Progenitor cell of endocrine pancreas (in vitro differentiated cells): ENCODE measurements around the gene CCNQ. TPM values are rescaled to one million over a fixed set of nuclear protein-coding genes. Genes with fewer than 3 reads are reported as not detected.

ENCODE experiments used
- DNase-seq: peaks from one replicate; pipeline ENCODE4 v3.0.0; 2021; ENCODE audit warnings: low spot score; ENCODE audit not compliant: unreplicated experiment
- H3K27ac Mint-ChIP-seq: 2 replicates; pipeline ENCODE4 v1.8.0; 2021; ENCODE audit warnings: mild to moderate bottlenecking, moderate library complexity, mixed read lengths
- H3K27me3 Mint-ChIP-seq: 2 replicates; pipeline ENCODE4 v1.8.0; 2021; ENCODE audit warnings: mixed read lengths
- H3K36me3 Mint-ChIP-seq: 2 replicates; pipeline ENCODE4 v1.8.0; 2022; ENCODE audit warnings: mixed read lengths; ENCODE audit not compliant: insufficient read depth
- H3K4me1 Mint-ChIP-seq: 2 replicates; pipeline ENCODE4 v1.8.0; 2021; ENCODE audit warnings: low read depth, mixed read lengths
- H3K4me3 Mint-ChIP-seq: 2 replicates; pipeline ENCODE4 v1.8.0; 2021; ENCODE audit warnings: low read depth, mild to moderate bottlenecking, moderate library complexity, mixed read lengths
- H3K9me3 Mint-ChIP-seq: 2 replicates; pipeline ENCODE4 v1.8.0; 2021; ENCODE audit warnings: low read depth, mixed read lengths
- CTCF ChIP-seq: fragments of 200-600 bp; sonication (generic); IDR thresholded peaks from one replicate; pipeline ENCODE4 v1.5.0; 2021; ENCODE audit warnings: antibody characterized with exemption, mild to moderate bottlenecking; ENCODE audit not compliant: unreplicated experiment
- total RNA-seq: library from RNA; stranded (reverse); gene quantifications from 2 replicates; pipeline ENCODE4 v1.2.1, GENCODE V29; 2021

The CCNQ gene
- total RNA-seq, 1 donor from 2014 or later: 19.2 TPM

DNA sequence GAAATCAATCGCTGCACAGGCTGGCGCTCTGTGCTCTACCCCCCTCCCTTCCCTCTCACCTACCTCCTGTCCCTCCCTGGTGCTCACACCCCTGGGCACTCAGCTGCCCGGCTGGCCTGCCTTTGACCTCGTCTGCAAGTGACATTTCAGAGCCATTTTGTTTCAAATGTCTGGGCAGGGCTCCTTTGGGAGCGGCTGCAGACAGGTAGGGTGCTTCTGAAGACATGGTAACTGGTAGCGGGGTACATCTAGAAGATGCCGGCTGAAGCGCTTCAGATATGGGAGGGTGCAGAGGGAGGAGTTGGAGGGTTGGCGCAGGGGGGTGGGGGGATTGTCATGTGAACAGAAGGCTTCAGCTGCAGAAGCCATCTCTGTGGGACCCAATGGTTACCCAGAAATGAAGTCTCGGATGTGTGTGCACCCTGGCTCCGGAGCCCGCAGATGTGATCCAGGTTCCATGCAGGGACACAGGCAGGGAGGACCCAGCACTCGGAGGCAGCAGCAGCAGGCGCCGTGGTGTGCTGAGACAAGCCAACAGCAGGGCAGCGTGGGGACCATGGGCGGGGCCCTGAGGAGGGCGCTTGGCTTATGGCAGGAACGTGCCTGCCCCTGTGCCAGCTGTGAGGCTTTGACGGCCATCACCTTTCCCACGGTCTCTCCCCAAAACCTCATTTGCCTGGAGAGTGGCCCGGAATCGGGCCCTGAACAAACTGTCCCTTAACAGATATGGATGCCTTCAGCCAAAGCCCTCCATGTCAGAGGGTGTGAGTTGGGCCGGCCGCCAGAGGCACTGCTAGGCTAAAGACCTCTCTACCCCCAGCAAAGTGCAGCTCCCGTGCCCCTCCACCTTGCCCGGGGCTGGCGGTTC is 40.5 kb upstream of the CCNQ start:
- Mint-ChIP-seq H3K4me1 (peaks cover 20% of the 10 kb centered on the region), H3K27ac (no peak overlapping the region), H3K4me3 (no peak overlapping the region), H3K27me3 (peaks cover 14% of the 10 kb centered on the region), H3K9me3 (no peaks in the 10 kb centered on the region), H3K36me3 (no peaks in the 10 kb centered on the region)
- no peak for TF ChIP-seq CTCF
- no peak for DNase-seq

- Mint-ChIP-seq H3K4me3 (no peak overlapping the region), H3K27ac (no peak overlapping the region), H3K27me3 (peaks cover 14% of the 10 kb centered on the region), H3K4me1 (peaks cover 20% of the 10 kb centered on the region), H3K9me3 (no peaks in the 10 kb centered on the region), H3K36me3 (no peaks in the 10 kb centered on the region)
- TF ChIP-seq CTCF: no peak
- no peak for DNase-seq
Measured at GRCh38 chrX:153638436-153639176, 39.7 kb upstream of the CCNQ start.

- Mint-ChIP-seq H3K4me1 (peaks cover 19% of the 10 kb centered on the region), H3K4me3 (no peak overlapping the region), H3K36me3 (no peaks in the 10 kb centered on the region), H3K9me3 (no peaks in the 10 kb centered on the region), H3K27ac (no peak overlapping the region), H3K27me3 (peaks cover 14% of the 10 kb centered on the region)
- no peak for TF ChIP-seq CTCF
- DNase-seq: no peak
Measured at GRCh38 chrX:153638041-153638371, 39.1 kb upstream of the CCNQ start.

GRCh38 chrX:153637121-153638040 is 38.4 kb upstream of the CCNQ start:
- Mint-ChIP-seq H3K27ac (no peak overlapping the region), H3K27me3 (peaks cover 9% of the 10 kb centered on the region), H3K36me3 (no peaks in the 10 kb centered on the region), H3K4me3 (no peak overlapping the region), H3K4me1 (peaks cover 15% of the 10 kb centered on the region), H3K9me3 (no peaks in the 10 kb centered on the region)
- no peak for DNase-seq
- no peak for TF ChIP-seq CTCF

- peaks cover 9% of the 10 kb centered on the region for H3K27me3 Mint-ChIP-seq
- no peak overlapping the region for H3K4me3 Mint-ChIP-seq
- peaks cover 15% of the 10 kb centered on the region for H3K4me1 Mint-ChIP-seq
- no peak overlapping the region for H3K27ac Mint-ChIP-seq
- no peaks in the 10 kb centered on the region for H3K36me3 Mint-ChIP-seq
- TF ChIP-seq CTCF: no peak
- peaks cover 2% of the 10 kb centered on the region for H3K9me3 Mint-ChIP-seq
- DNase-seq: no peak
Measured at GRCh38 chrX:153636716-153637115, 37.8 kb upstream of the CCNQ start.
